GM18505 (cell line): ENCODE results near the gene DTNB.

Experiments used
- ATAC-seq: cut with Tn5 transposase; IDR thresholded peaks from one replicate; pipeline ENCODE4 v1.9.1; 2021; ENCODE audit not compliant: unreplicated experiment
- POLR2A ChIP-seq: IDR thresholded peaks from 4 replicates; pipeline ENCODE4 v1.6.1; 2011; ENCODE audit warnings: borderline replicate concordance; ENCODE audit not compliant: insufficient read depth, insufficient read length; ENCODE audit errors: extremely low read depth

Gene DTNB

GRCh38 chr2:25697559-25698341, 24.4 kb upstream of the DTNB start:
- ATAC-seq: no peak

GRCh38 chr2:25692737-25693445, 19.5 kb upstream of the DTNB start:
- TF ChIP-seq POLR2A: no peak
- ATAC-seq: no peak

More at GRCh38 chr2:25697559-25698341, 24.4 kb upstream of the DTNB start:
- TF ChIP-seq POLR2A: no peak

DNA sequence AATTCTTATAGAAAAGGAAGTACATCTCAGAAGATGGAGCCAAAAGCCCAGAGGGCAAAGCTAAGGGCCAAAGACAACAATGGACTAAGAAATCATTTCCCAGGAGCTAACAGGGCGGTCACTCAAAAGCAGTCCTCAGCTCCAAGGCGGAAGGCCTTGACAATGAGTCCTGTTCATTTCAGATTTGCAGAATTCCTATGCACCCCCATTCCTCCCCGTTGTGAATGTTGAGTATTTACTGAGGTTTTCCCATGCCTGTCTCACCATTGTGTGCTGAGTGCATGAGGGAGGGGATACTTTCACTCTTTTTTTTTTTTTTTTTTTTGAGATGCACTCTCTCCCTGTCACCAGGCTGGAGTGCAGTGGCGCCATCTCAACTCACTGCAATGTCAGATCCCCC, 18.8 kb upstream of the DTNB start:
- no peak for TF ChIP-seq POLR2A
- no peak for ATAC-seq

- ATAC-seq: no peak
- no peak for TF ChIP-seq POLR2A
These were observed 16.7 kb upstream of the DTNB start for GRCh38 chr2:25690058-25690457.

GRCh38 chr2:25688236-25688635, 14.9 kb upstream of the DTNB start:
- no peak for TF ChIP-seq POLR2A
- no peak for ATAC-seq

DNA sequence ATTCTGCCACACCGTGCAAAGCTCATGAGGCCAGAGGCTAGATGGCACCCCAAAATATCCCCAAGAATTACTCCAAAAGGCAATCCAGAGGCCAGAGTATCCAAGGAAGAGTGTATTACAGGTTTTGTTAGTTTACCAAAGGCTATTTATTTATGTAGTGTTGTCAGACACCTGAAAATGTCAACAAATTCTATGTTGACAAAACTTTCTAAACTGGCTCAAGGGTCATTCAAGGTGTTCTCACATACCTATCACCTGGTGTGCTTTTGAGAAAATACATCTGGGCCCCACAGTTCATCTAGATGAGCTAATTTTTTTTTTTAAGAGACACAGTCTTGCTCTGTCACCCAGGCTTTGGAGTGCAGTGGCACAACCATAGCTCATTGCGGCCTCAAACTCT, 12.4 kb upstream of the DTNB start:
- ATAC-seq: no peak
- TF ChIP-seq POLR2A: no peak

GRCh38 chr2:25684577-25685473, 11.4 kb upstream of the DTNB start:
- TF ChIP-seq POLR2A: no peak
- no peak for ATAC-seq

- no peak for ATAC-seq
- TF ChIP-seq POLR2A: no peak
These were observed 8.7 kb upstream of the DTNB start for GRCh38 chr2:25682082-25682481.

GRCh38 chr2:25677877-25678276, 4.5 kb upstream of the DTNB start:
- TF ChIP-seq POLR2A: no peak
- no peak for ATAC-seq

DNA sequence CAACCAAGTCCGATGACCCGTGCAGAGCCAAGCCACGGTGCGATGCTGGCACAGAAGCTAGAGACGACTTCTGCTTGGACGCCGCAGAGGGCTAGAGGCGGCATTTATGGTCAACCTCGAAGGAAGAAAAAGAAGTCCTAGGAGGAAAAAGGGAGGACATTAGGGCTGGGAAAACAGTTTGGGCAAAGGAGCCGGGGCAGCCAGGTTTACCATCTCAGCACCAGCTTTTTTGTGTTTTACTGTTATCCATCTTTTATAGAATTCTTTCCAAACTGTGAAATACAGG, 643 bp upstream of the DTNB start:
- no peak for ATAC-seq
- no peak for TF ChIP-seq POLR2A

DNA sequence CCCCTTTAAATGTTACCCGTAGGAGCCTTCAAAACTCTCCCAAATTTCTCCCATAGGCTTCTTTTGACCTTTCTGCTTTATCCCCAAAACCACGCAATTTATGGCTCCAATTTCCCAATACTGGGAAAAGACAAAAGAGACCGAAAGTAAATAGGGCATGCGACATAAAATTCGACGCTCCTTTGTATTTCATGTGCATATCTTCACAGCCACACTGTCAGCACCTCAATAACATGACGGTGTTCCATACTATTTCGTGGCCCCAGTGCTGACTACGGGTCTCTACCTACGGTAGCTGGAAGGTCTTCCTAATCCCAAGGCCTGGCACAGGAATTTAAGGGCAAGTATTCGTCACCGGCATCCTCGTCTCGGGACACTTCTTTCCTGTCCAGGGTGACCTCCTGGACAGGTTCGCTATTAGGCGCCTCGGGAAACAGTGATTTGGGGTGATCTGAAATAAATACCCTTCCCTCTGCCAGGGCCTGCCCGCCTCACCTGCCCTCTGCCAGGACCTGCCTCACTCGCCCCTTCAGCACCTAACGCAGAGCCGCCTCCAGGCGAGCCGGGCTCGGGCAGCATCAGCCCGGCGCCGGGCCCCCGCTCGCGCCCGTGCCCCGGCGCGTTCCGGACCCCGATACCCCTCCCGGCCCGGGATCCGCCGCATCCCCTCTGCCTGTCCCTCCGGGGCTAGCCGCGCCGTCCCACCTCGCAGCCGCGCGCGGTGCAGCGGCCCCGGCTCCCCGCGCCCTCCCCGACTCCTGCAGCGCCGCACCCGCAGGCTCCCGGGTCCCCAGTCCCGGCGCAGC, 680 bp downstream of the DTNB start:
- TF ChIP-seq POLR2A: no peak
- peak; percentile 50 for ATAC-seq

- no peak for TF ChIP-seq POLR2A
- no peak for ATAC-seq
These were observed 1.8 kb downstream of the DTNB start for GRCh38 chr2:25671622-25672021.

- no peak for TF ChIP-seq POLR2A
These were observed 3.9 kb downstream of the DTNB start for GRCh38 chr2:25669520-25669919.

More at GRCh38 chr2:25669520-25669919, 3.9 kb downstream of the DTNB start:
- no peak for ATAC-seq
